ENCODE measurements around the gene FREM3.
"Not testable (repeated sequence)": the region's sequence is repeated elsewhere in the genome, so short reads cannot be mapped to it uniquely, and the experiment has no call there.

Gene FREM3

GRCh38 chr4:143700416-143701352, at the start of gene FREM3:
TSS of gene FREM3 (minus strand) at chr4:143700675. CDS start at chr4:143700675, 0 bp downstream.
- ATAC-seq (ENCODE audit: low read depth) (no peak), DNase-seq (ENCODE audit: low spot score in 2 of 2) (no peak)
- no peak within 1 kb of the TSS for H3K27ac Mint-ChIP-seq

DNA sequence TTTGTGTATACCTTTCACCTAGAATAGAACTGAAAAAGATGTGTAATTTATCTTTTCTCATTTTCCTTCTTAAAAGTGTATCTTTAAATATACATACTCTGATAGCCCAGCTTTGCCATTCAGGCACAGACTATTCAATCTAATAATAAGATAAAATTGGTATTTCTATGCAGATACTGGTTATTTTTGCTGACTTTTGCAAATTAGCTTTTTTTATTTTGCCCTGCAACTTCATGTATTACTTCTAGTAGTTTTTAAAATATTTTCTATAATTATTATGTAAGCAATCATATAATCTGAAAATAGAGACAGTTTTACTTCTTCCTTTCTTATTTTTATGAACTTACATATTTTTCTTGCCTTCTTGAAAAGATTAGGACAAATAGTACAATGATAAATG, 45.4 kb upstream of the FREM3 start:
- Mint-ChIP-seq H3K27me3 (peaks cover 3% of the 10 kb centered on the region), H3K36me3 (no peaks in the 10 kb centered on the region), H3K27ac (no peak overlapping the region), H3K4me3 (no peak overlapping the region), H3K4me1 (no peaks in the 10 kb centered on the region), H3K9me3 (no peaks in the 10 kb centered on the region)
- DNase-seq (ENCODE audit: low spot score in 2 of 2) (no peak), ATAC-seq (ENCODE audit: low read depth) (no peak)

More at GRCh38 chr4:143700416-143701352, at the start of gene FREM3:
- peaks cover 26% of the 10 kb centered on the region for H3K27me3 Mint-ChIP-seq
- peak within 1 kb of the TSS; percentile 43 for H3K4me3 Mint-ChIP-seq
- H3K4me1 Mint-ChIP-seq: peaks cover 4% of the 10 kb centered on the region
- no peaks in the 10 kb centered on the region for H3K9me3 Mint-ChIP-seq
- no peaks in the 10 kb centered on the region for H3K36me3 Mint-ChIP-seq

DNA sequence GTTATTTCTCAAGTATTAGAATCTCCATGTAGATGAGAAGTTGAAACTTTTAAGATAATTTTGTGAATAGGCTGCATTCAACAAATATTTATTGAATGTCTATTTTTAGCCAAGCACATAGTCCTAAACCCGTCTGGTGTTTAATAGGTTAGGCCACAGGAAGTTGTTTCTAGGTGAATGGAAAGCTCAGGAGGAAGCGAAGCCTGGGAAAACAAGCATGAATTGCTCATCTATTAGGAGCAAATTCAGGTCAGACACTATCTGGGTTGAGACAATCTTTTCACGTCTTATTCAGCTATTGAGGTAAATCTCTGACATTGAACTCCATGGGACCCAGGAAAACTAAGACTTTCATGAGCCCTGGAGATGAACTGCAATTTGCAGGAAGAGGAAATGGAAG, 43.1 kb upstream of the FREM3 start:
- H3K9me3 Mint-ChIP-seq: no peaks in the 10 kb centered on the region
- ATAC-seq (ENCODE audit: low read depth): no peak

GRCh38 chr4:143742834-143743233, 42.4 kb upstream of the FREM3 start:
- Mint-ChIP-seq H3K4me1 (no peaks in the 10 kb centered on the region), H3K27ac (no peak overlapping the region), H3K9me3 (no peaks in the 10 kb centered on the region), H3K36me3 (no peaks in the 10 kb centered on the region), H3K4me3 (no peak overlapping the region), H3K27me3 (peaks cover 3% of the 10 kb centered on the region)
- no peak for DNase-seq (ENCODE audit: low spot score in 2 of 2)
- no peak for ATAC-seq (ENCODE audit: low read depth)

More for the DNA sequence above, 43.1 kb upstream of the FREM3 start:
- Mint-ChIP-seq H3K4me1 (no peaks in the 10 kb centered on the region), H3K4me3 (no peak overlapping the region), H3K27ac (no peak overlapping the region), H3K27me3 (peaks cover 3% of the 10 kb centered on the region), H3K36me3 (no peaks in the 10 kb centered on the region)
- DNase-seq (ENCODE audit: low spot score in 2 of 2): no peak

DNA sequence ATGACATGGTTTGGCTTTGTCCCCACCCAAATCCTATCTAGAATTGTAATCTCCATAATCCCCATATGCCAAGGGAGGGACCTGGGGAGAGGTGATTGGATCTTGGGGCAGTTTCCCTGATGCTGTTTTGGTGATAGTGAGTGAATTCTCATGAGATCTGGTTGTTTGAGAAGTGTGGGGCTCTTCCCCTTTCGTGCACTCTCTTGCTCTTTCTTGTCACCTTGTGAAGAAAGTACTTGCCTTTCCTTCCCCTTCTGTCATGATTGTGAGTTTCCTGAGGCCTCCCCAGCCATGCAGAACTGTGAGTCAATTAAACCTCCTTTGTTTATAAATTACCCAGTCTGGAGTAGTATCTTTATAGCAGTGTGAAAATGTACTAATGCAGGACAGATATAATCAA, 36.4 kb upstream of the FREM3 start:
- Mint-ChIP-seq H3K27me3 (no peaks in the 10 kb centered on the region), H3K36me3 (no peaks in the 10 kb centered on the region), H3K9me3 (peaks cover 2% of the 10 kb centered on the region), H3K4me3 (no peak overlapping the region), H3K4me1 (peaks cover 4% of the 10 kb centered on the region), H3K27ac (no peak overlapping the region)
- DNase-seq (ENCODE audit: low spot score in 2 of 2) (no peak), ATAC-seq (ENCODE audit: low read depth) (no peak)

DNA sequence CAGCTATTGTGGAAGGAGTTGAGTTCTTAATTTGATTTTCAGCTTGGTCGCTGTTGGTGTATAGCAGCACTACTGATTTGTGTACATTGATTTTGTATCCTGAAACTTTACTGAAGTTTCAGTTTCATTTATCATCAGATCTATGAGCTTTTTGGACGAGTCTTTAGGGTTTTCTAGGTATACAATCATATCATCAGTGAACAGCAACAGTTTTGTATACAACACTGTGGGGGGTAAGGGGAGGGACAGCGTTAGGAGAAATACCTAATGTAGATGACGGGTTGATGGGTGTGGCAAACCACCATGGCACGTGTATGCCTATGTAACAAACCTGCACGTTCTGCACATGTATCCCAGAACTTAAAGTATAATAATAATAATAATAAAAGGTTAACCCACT, 35.6 kb upstream of the FREM3 start:
- not testable (repeated sequence) for H3K4me1 Mint-ChIP-seq; DNase-seq (ENCODE audit: low spot score in 2 of 2); H3K27me3 Mint-ChIP-seq; H3K4me3 Mint-ChIP-seq; H3K27ac Mint-ChIP-seq; H3K36me3 Mint-ChIP-seq; ATAC-seq (ENCODE audit: low read depth); H3K9me3 Mint-ChIP-seq

GRCh38 chr4:143728166-143728565, 27.7 kb upstream of the FREM3 start:
- H3K27ac Mint-ChIP-seq: no peak overlapping the region
- ATAC-seq (ENCODE audit: low read depth) (no peak), DNase-seq (ENCODE audit: low spot score in 2 of 2) (no peak)
- H3K9me3 Mint-ChIP-seq: peaks cover 1% of the 10 kb centered on the region
- H3K36me3 Mint-ChIP-seq: no peaks in the 10 kb centered on the region
- no peak overlapping the region for H3K4me3 Mint-ChIP-seq
- peaks cover 2% of the 10 kb centered on the region for H3K27me3 Mint-ChIP-seq
- no peaks in the 10 kb centered on the region for H3K4me1 Mint-ChIP-seq

- no peaks in the 10 kb centered on the region for H3K4me1 Mint-ChIP-seq
- H3K4me3 Mint-ChIP-seq: no peak overlapping the region
- no peak overlapping the region for H3K27ac Mint-ChIP-seq
- ATAC-seq (ENCODE audit: low read depth) (no peak), DNase-seq (ENCODE audit: low spot score in 2 of 2) (no peak)
- no peaks in the 10 kb centered on the region for H3K9me3 Mint-ChIP-seq
- no peaks in the 10 kb centered on the region for H3K36me3 Mint-ChIP-seq
- H3K27me3 Mint-ChIP-seq: peaks cover 2% of the 10 kb centered on the region
Observed at GRCh38 chr4:143726714-143727113, 26.2 kb upstream of the FREM3 start.

- DNase-seq (ENCODE audit: low spot score in 2 of 2) (no peak), ATAC-seq (ENCODE audit: low read depth) (no peak)
- H3K27ac Mint-ChIP-seq: no peak overlapping the region
- H3K4me3 Mint-ChIP-seq: no peak overlapping the region
- no peaks in the 10 kb centered on the region for H3K4me1 Mint-ChIP-seq
- no peaks in the 10 kb centered on the region for H3K9me3 Mint-ChIP-seq
- peaks cover 2% of the 10 kb centered on the region for H3K27me3 Mint-ChIP-seq
- no peaks in the 10 kb centered on the region for H3K36me3 Mint-ChIP-seq
Observed at GRCh38 chr4:143721317-143721716, 20.8 kb upstream of the FREM3 start.

DNA sequence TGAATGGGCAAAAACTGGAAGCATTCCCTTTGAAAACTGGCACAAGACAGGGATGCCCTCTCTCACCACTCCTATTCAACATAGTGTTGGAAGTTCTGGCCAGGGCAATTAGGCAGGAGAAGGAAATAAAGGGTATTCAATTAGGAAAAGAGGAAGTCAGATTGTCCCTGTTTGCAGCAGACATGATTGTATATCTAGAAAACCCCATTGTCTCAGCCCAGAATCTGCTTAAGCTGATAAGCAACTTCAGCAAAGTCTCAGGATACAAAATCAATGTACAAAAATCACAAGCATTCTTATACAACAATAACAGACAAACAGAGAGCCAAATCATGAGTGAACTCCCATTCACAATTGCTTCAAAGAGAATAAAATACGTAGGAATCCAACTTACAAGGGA, 18.3 kb upstream of the FREM3 start:
- DNase-seq (ENCODE audit: low spot score in 2 of 2); H3K27me3 Mint-ChIP-seq; ATAC-seq (ENCODE audit: low read depth); H3K27ac Mint-ChIP-seq; H3K9me3 Mint-ChIP-seq; H3K36me3 Mint-ChIP-seq; H3K4me1 Mint-ChIP-seq; H3K4me3 Mint-ChIP-seq: not testable (repeated sequence)

DNA sequence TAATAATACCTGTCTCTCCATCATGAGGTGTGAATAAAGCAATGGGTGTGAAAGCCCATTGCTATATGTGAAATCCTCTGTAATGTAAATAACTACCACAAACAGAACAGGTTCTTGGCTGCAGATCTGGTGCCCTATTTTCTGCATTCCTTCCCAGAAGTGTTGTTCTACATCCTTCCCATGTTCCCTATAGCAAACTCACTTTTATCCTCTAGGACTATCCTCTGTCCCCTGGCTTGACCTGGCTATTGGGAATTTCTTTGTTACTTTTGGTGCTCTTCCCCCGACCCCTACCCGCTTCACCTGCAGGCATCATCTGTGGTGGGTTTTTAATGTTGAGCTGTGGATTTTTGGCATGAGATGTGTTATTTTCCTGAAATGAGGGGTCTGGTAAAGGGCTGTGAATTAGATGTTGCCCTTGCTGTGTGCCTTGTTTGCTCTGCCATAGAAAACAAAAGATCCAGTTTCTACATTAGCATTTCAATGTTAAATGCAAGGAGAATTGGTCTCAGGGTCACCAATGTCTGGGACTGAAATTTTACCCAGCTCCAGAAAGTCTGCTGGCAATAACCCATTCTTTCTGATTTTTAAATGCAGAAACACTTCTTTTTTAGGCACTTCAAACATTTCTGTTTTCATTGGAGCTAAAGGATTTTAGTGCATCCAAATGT, 13.6 kb upstream of the FREM3 start:
- H3K4me1 Mint-ChIP-seq: no peaks in the 10 kb centered on the region
- H3K36me3 Mint-ChIP-seq: no peaks in the 10 kb centered on the region
- no peaks in the 10 kb centered on the region for H3K9me3 Mint-ChIP-seq
- no peak overlapping the region for H3K4me3 Mint-ChIP-seq
- H3K27ac Mint-ChIP-seq: no peak overlapping the region
- H3K27me3 Mint-ChIP-seq: peaks cover 3% of the 10 kb centered on the region
- no peak for ATAC-seq (ENCODE audit: low read depth)
- DNase-seq (ENCODE audit: low spot score in 2 of 2): no peak

DNA sequence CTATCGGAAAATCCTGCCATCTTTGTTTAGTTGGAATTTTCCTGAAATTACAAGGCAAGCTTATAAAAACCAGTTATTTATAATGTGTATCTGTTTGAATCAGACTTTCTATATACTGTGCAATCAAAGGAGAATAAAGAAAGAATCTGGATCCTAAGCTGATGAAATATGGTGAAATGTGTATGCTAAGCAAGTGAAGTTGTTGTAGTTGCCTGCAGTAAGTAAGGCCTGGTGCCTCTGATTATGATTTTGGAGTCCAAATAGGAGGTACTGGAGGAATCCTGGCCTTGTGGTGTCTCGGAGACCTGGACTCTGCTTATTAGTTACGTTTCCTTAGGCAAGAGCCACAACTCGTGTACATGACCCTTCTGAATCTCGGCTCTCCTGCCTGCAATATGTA, 13.1 kb upstream of the FREM3 start:
- no peak for DNase-seq (ENCODE audit: low spot score in 2 of 2)
- H3K27ac Mint-ChIP-seq: no peak overlapping the region
- H3K4me1 Mint-ChIP-seq: no peaks in the 10 kb centered on the region
- peaks cover 2% of the 10 kb centered on the region for H3K9me3 Mint-ChIP-seq
- H3K27me3 Mint-ChIP-seq: peaks cover 5% of the 10 kb centered on the region
- peaks cover 2% of the 10 kb centered on the region for H3K36me3 Mint-ChIP-seq
- H3K4me3 Mint-ChIP-seq: no peak overlapping the region
- no peak for ATAC-seq (ENCODE audit: low read depth)

DNA sequence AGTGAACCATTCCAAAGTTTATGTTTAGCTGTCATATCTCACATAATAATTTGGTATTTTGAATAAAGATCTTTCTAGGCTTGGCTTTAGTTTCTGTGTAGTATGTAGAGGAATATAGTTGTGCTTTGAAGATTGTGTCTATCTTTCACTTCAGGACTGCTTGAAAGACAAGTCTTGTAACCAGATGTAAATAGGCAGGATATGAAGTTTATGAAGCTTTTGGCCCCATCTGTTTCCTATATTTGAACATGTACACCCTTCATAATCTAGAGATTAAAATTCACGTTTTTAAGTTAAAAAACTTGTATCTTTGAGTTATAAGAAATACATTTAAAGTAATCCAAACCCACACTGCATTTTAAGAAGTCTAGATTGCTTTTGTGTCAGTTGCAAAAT, 11.7 kb upstream of the FREM3 start:
- no peak overlapping the region for H3K27ac Mint-ChIP-seq
- peaks cover 5% of the 10 kb centered on the region for H3K27me3 Mint-ChIP-seq
- H3K4me3 Mint-ChIP-seq: no peak overlapping the region
- H3K4me1 Mint-ChIP-seq: no peaks in the 10 kb centered on the region
- peaks cover 2% of the 10 kb centered on the region for H3K36me3 Mint-ChIP-seq
- no peak for ATAC-seq (ENCODE audit: low read depth)
- DNase-seq (ENCODE audit: low spot score in 2 of 2): no peak
- H3K9me3 Mint-ChIP-seq: peaks cover 5% of the 10 kb centered on the region

DNA sequence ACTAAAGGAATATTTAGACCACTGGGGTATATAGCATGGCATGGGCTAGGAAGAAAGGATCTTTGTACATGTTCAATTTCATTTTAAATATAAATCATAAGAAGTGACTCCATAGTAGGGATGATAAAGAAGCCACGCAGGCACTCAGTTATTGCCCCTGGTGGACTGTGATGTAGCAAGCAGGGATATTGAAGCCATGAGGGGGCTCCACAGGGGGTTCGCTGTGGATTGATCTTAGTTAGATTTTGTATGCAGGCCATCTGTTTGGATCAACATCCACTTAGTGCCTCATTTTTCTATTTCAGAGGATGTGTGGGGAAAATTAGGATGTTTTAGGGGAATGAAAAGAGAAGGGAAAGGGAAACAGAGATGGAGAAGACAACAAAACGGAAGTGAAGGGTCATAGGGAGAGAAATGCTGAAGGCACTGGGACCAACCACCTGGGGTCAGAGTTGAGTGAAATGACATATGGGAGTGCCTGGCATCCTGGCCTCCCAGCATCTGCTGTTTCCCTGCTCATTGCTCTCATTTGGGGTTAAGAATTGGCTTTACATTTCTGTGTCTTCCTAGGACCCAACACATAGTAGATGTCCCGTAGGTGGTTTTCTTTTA, 11.2 kb upstream of the FREM3 start:
- Mint-ChIP-seq H3K4me3 (no peak overlapping the region), H3K4me1 (no peaks in the 10 kb centered on the region), H3K27me3 (peaks cover 5% of the 10 kb centered on the region), H3K9me3 (peaks cover 7% of the 10 kb centered on the region), H3K36me3 (peaks cover 2% of the 10 kb centered on the region), H3K27ac (no peak overlapping the region)
- ATAC-seq (ENCODE audit: low read depth) (no peak), DNase-seq (ENCODE audit: low spot score in 2 of 2) (no peak)

Measured in memory B cell (primary cell).